ENCODE data around the gene OSBPL3. TPM values are rescaled to one million over a fixed set of nuclear protein-coding genes. Genes with fewer than 3 reads are reported as not detected.
A peak's percentile ranks its signal among the peaks of the same experiment; 100 is the strongest.

OSBPL3 gene
- total and polyA plus RNA-seq, 11 donors = 1.5 to 14.3 (median 4.9) TPM

- 7 to 16% (median 12%) methylated on average over 48 to 81 of the region's 81 CpGs for WGBS, 4 donors
- peak; percentile 66 to 77 (median 70) for DNase-seq
Observed at GRCh38 chr7:24757353-24758275, 222.4 kb downstream of the OSBPL3 start, which contains the start of gene GSDME. GSDME (minus strand) TSS chr7:24757464; CDS start chr7:24749774, 7,690 bp downstream.

GRCh38 chr7:24756545-24757352 lies 223.2 kb downstream of the OSBPL3 start:
- peak; percentile 41 to 75 (median 62) for ATAC-seq
- peaks cover 0 to 31% (median 4%) of the 10 kb centered on the region in 12 donors for H3K4me1 ChIP-seq
- 5 to 7% (median 7%) methylated on average over 49 to 54 of the region's 54 CpGs for WGBS, 4 donors
- H3K27ac ChIP-seq = peak overlapping the region; percentile 60 to 90 (median 82)
- no peaks in the 10 kb centered on the region for H3K9me3 ChIP-seq
- H3K27me3 ChIP-seq = peaks cover 0 to 11% (median 0%) of the 10 kb centered on the region in 9 donors
- no peaks in the 10 kb centered on the region for H3K36me3 ChIP-seq
- peak overlapping the region; percentile 54 to 91 (median 73) for H3K4me3 ChIP-seq
- TF ChIP-seq CTCF (IDR thresholded peaks at IDR 0.05) = no peak
- no peak for TF ChIP-seq POLR2A (IDR thresholded peaks at IDR 0.05)
- intact Hi-C loops (cut with DNase I) = no loop called here
- DNase-seq = peak in 4 of 5 donors; percentile 44 to 73 (median 69)

More at GRCh38 chr7:24757353-24758275, 222.4 kb downstream of the OSBPL3 start, which contains the start of gene GSDME:
- peak; percentile 70 to 97 (median 94) for ATAC-seq
- peaks cover 0 to 31% (median 4%) of the 10 kb centered on the region in 12 donors for H3K4me1 ChIP-seq
- TF ChIP-seq POLR2A (IDR thresholded peaks at IDR 0.05) (peak in 1 of 2 donors; percentile 33), CTCF (IDR thresholded peaks at IDR 0.05) (peak in 1 of 12 donors; percentile 17)
- H3K27ac ChIP-seq = peak within 1 kb of the TSS; percentile 64 to 90 (median 83)
- H3K27me3 ChIP-seq = peaks cover 0 to 11% (median 0%) of the 10 kb centered on the region in 9 donors
- no peaks in the 10 kb centered on the region for H3K36me3 ChIP-seq
- intact Hi-C loops (cut with DNase I) = no loop called here
- H3K9me3 ChIP-seq = no peaks in the 10 kb centered on the region
- H3K4me3 ChIP-seq = peak within 1 kb of the TSS; percentile 54 to 91 (median 73)

GRCh38 chr7:24755541-24756407 lies 224.2 kb downstream of the OSBPL3 start:
- no peaks in the 10 kb centered on the region for H3K36me3 ChIP-seq
- H3K9me3 ChIP-seq = no peaks in the 10 kb centered on the region
- no peak for ATAC-seq
- peaks cover 0 to 31% (median 4%) of the 10 kb centered on the region in 12 donors for H3K4me1 ChIP-seq
- 88 to 90% (median 89%) methylated on average over 12 of the region's 12 CpGs for WGBS, 4 donors
- peaks cover 0 to 11% (median 0%) of the 10 kb centered on the region in 9 donors for H3K27me3 ChIP-seq
- TF ChIP-seq CTCF (IDR thresholded peaks at IDR 0.05) (no peak), POLR2A (IDR thresholded peaks at IDR 0.05) (no peak)
- no peak for DNase-seq
- H3K4me3 ChIP-seq = peak overlapping the region in 2 of 12 donors; percentile 80 to 84
- intact Hi-C loops (cut with DNase I) = no loop called here
- peak overlapping the region in 1 of 12 donors; percentile 90 for H3K27ac ChIP-seq

Data from heart left ventricle (tissue), 16 donors.